ENCODE data around the gene CRAT. TPM values are rescaled to one million over a fixed set of nuclear protein-coding genes. Genes with fewer than 3 reads are reported as not detected.

The CRAT gene
- total RNA-seq, 1 experiment from 2014 or later: not detected

DNA sequence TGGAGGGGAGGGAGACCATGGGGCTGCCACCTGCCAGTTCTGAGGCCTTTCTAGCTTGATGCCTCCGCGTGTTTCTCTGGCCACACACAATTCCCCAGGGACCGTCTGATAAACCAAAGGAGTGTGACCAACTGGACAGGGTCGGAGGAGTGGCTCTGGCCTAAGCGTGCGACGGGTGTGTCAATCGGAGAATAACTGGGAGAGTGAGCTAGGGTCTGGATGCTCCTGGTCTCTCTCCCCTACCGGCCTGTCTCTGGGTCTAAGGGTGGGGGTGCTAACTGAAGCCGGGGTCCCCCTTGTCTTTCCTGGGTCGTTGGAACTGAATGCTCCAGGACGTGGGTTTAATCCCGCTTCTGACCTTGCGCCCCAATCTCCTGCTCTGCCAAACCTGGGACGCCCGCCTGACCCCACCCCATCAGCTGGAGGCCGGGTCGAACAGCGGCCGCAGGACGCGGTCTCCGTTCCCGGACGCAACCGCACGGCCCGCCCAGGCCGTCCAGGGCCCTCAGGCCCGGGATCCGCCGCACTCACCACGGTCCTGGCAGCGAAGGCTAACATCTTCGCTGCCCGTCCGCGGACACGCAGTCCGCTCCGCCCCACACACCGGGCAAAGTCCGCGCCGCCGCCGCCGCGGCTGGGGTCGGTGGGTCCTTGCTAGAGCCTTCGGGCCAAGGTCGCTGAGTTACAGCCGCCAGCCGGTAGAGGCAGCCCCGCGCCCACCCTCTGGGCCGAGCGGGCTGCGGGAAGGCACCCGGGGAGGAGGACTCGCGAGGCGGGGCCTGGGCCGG, 447 bp downstream of the CRAT start:
- Histone ChIP-seq H3K4me1 (ENCODE audit: low read length) (peaks cover 29% of the 10 kb centered on the region), H3K27ac (ENCODE audit: low read length) (no peak overlapping the region), H3K9me2 (replicated peaks; ENCODE audit: insufficient read depth, low read length) (no peaks in the 10 kb centered on the region), H4K20me1 (ENCODE audit: insufficient read depth, low read depth, low read length) (no peaks in the 10 kb centered on the region), H3K79me2 (ENCODE audit: low read length) (peaks cover 38% of the 10 kb centered on the region), H2AFZ (ENCODE audit: low read length) (no peak overlapping the region), H3K4me2 (ENCODE audit: low read depth, low read length, poor library complexity, severe bottlenecking) (no peak overlapping the region), H3K9me3 (ENCODE audit: low read length) (no peaks in the 10 kb centered on the region), H3K9ac (ENCODE audit: low read length) (no peak overlapping the region), H3K4me3 (ENCODE audit: low read length) (no peak overlapping the region), H3K27me3 (ENCODE audit: low read length) (no peaks in the 10 kb centered on the region), H3K36me3 (ENCODE audit: insufficient read depth, low read length) (no peaks in the 10 kb centered on the region)
- DNase-seq: no peak

GRCh38 chr9:129109537-129109903, 1.1 kb downstream of the CRAT start:
- no peak overlapping the region for H3K4me3 ChIP-seq (ENCODE audit: low read length)
- H3K4me1 ChIP-seq (ENCODE audit: low read length): peaks cover 23% of the 10 kb centered on the region
- DNase-seq: peak; percentile 52
- H3K27me3 ChIP-seq (ENCODE audit: low read length): no peaks in the 10 kb centered on the region
- H2AFZ ChIP-seq (ENCODE audit: low read length): no peak overlapping the region
- no peaks in the 10 kb centered on the region for H3K36me3 ChIP-seq (ENCODE audit: insufficient read depth, low read length)
- H3K27ac ChIP-seq (ENCODE audit: low read length): no peak overlapping the region
- H3K79me2 ChIP-seq (ENCODE audit: low read length): peaks cover 32% of the 10 kb centered on the region
- H3K9me2 ChIP-seq (replicated peaks; ENCODE audit: insufficient read depth, low read length): no peaks in the 10 kb centered on the region
- H4K20me1 ChIP-seq (ENCODE audit: insufficient read depth, low read depth, low read length): no peaks in the 10 kb centered on the region
- no peak overlapping the region for H3K4me2 ChIP-seq (ENCODE audit: low read depth, low read length, poor library complexity, severe bottlenecking)
- no peaks in the 10 kb centered on the region for H3K9me3 ChIP-seq (ENCODE audit: low read length)
- no peak overlapping the region for H3K9ac ChIP-seq (ENCODE audit: low read length)

DNA sequence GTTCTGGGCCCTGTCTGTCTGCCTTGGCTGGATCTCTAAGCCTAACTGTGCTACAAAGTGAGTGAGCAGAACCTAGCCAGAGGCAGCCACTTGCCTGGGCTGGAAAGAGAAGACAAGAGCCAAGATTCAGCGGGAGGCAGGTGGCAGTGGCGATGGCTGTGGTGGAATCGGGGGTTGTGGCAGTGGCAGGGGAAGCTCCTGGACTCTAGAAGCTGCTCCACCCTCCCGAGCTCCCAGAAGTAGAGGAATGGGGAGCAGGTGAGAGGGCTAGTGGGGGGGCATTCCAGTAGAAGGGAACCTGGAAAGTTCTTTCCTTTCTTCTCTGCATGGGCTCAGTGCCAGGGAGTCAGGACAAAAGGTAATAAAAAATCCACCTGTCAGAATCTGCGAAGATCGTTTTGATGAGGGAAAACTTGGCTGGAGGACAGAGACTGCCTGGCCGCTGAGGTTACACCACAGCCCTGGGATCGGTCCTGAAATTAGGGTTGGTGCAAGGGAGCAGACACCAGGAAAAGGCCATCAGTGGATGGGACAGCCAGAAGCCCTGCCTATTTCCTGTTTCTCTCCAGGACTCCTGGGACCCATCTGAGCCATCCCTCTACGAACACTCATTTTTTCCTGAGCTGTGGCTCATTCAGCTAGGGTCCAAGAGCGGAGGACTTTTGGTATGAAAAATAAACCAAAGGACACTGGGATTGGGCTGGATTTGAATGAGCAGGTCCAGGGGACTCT, 1.6 kb downstream of the CRAT start:
- Histone ChIP-seq H3K4me3 (ENCODE audit: low read length) (no peak overlapping the region), H3K79me2 (ENCODE audit: low read length) (peaks cover 27% of the 10 kb centered on the region), H3K9me3 (ENCODE audit: low read length) (no peaks in the 10 kb centered on the region), H2AFZ (ENCODE audit: low read length) (no peak overlapping the region), H3K4me1 (ENCODE audit: low read length) (peaks cover 18% of the 10 kb centered on the region), H3K27ac (ENCODE audit: low read length) (no peak overlapping the region), H3K4me2 (ENCODE audit: low read depth, low read length, poor library complexity, severe bottlenecking) (no peak overlapping the region), H4K20me1 (ENCODE audit: insufficient read depth, low read depth, low read length) (no peaks in the 10 kb centered on the region), H3K9me2 (replicated peaks; ENCODE audit: insufficient read depth, low read length) (no peaks in the 10 kb centered on the region), H3K36me3 (ENCODE audit: insufficient read depth, low read length) (no peaks in the 10 kb centered on the region), H3K9ac (ENCODE audit: low read length) (no peak overlapping the region), H3K27me3 (ENCODE audit: low read length) (no peaks in the 10 kb centered on the region)
- no peak for DNase-seq

- H3K4me1 ChIP-seq (ENCODE audit: low read length): peaks cover 11% of the 10 kb centered on the region
- no peaks in the 10 kb centered on the region for H3K9me2 ChIP-seq (replicated peaks; ENCODE audit: insufficient read depth, low read length)
- no peaks in the 10 kb centered on the region for H3K9me3 ChIP-seq (ENCODE audit: low read length)
- no peaks in the 10 kb centered on the region for H3K36me3 ChIP-seq (ENCODE audit: insufficient read depth, low read length)
- no peak for DNase-seq
- peaks cover 19% of the 10 kb centered on the region for H3K79me2 ChIP-seq (ENCODE audit: low read length)
- no peak overlapping the region for H3K27ac ChIP-seq (ENCODE audit: low read length)
- H3K4me3 ChIP-seq (ENCODE audit: low read length): no peak overlapping the region
- no peaks in the 10 kb centered on the region for H3K27me3 ChIP-seq (ENCODE audit: low read length)
- H3K4me2 ChIP-seq (ENCODE audit: low read depth, low read length, poor library complexity, severe bottlenecking): no peak overlapping the region
- H4K20me1 ChIP-seq (ENCODE audit: insufficient read depth, low read depth, low read length): no peaks in the 10 kb centered on the region
- no peak overlapping the region for H3K9ac ChIP-seq (ENCODE audit: low read length)
- no peak overlapping the region for H2AFZ ChIP-seq (ENCODE audit: low read length)
Observed at GRCh38 chr9:129108083-129108804, 2.3 kb downstream of the CRAT start.

- H3K36me3 ChIP-seq (ENCODE audit: insufficient read depth, low read length): no peaks in the 10 kb centered on the region
- no peak overlapping the region for H3K27ac ChIP-seq (ENCODE audit: low read length)
- peaks cover 13% of the 10 kb centered on the region for H3K79me2 ChIP-seq (ENCODE audit: low read length)
- H3K9ac ChIP-seq (ENCODE audit: low read length): no peak overlapping the region
- no peaks in the 10 kb centered on the region for H3K27me3 ChIP-seq (ENCODE audit: low read length)
- no peak for DNase-seq
- no peak overlapping the region for H3K4me3 ChIP-seq (ENCODE audit: low read length)
- no peaks in the 10 kb centered on the region for H3K9me3 ChIP-seq (ENCODE audit: low read length)
- H2AFZ ChIP-seq (ENCODE audit: low read length): no peak overlapping the region
- no peaks in the 10 kb centered on the region for H4K20me1 ChIP-seq (ENCODE audit: insufficient read depth, low read depth, low read length)
- H3K4me2 ChIP-seq (ENCODE audit: low read depth, low read length, poor library complexity, severe bottlenecking): no peak overlapping the region
- no peaks in the 10 kb centered on the region for H3K9me2 ChIP-seq (replicated peaks; ENCODE audit: insufficient read depth, low read length)
- H3K4me1 ChIP-seq (ENCODE audit: low read length): peaks cover 11% of the 10 kb centered on the region
Observed at GRCh38 chr9:129107651-129108050, 2.9 kb downstream of the CRAT start.

DNA sequence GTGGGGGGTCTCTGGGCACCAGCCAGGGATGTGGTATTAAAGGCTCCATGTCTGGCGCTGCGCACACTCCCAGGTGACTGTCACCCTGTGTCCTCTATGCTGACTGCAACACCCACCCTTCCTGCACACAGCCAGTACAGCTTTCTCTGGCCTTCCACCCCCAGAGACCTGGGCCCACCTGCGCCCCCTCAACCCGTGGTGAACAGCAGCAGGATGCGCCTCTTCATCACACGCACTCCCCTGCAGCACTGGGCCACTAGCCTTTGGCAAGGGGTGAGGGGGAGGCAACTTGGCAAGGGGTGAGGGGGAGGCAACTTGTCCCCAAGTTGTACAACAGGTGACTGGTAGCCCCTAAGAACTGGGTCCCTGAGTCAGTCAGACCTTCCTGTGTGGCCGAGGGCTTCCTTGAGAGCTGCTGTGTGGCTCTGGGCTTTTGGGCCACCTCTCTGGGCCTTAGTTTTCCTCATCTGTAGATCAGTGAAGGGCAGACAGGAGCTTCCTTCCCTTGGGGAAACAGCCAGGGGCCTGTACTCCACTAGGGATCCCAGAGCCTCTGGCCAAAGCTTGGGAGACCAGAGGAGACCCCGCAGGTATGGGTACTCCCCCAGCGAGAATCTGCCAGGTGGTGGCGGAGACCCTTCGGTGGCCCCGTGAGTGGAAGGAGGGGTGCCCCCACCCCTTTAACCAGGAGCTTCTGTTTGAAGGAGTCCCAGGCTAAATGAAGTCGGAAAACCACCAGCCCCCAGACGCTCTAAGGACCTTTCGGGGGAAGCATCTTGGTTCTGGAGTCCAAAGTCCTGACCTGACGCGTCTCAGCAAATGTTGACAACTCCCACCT, 4.5 kb downstream of the CRAT start:
- Histone ChIP-seq H4K20me1 (ENCODE audit: insufficient read depth, low read depth, low read length) (no peaks in the 10 kb centered on the region), H3K27ac (ENCODE audit: low read length) (no peak overlapping the region), H3K4me1 (ENCODE audit: low read length) (peaks cover 6% of the 10 kb centered on the region), H3K9me2 (replicated peaks; ENCODE audit: insufficient read depth, low read length) (no peaks in the 10 kb centered on the region), H3K36me3 (ENCODE audit: insufficient read depth, low read length) (no peaks in the 10 kb centered on the region), H3K79me2 (ENCODE audit: low read length) (no peaks in the 10 kb centered on the region), H3K4me2 (ENCODE audit: low read depth, low read length, poor library complexity, severe bottlenecking) (no peak overlapping the region), H3K27me3 (ENCODE audit: low read length) (no peaks in the 10 kb centered on the region), H3K9ac (ENCODE audit: low read length) (no peak overlapping the region), H3K4me3 (ENCODE audit: low read length) (no peak overlapping the region), H2AFZ (ENCODE audit: low read length) (no peak overlapping the region), H3K9me3 (ENCODE audit: low read length) (no peaks in the 10 kb centered on the region)
- DNase-seq: no peak

DNA sequence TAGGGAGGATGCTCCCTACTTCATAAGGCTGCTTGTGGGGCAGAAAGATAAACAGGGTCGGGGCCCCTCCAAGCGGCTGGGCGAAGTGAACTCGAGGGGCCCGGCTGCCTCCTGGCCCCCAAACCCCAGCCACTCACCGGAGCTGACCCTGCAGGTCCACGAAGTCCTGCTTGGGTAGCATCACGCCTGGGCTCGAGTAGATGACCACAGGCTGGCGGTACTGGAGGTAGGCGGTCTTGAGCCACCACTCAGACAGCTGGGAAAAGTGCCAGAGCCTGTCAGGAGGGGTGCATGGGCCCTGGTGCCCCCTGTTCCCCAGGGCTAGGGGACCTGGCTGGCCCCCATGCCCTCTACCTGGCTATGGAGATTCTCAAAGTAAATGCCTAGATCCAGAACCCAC, 6.5 kb downstream of the CRAT start:
- Histone ChIP-seq H3K27me3 (ENCODE audit: low read length) (no peaks in the 10 kb centered on the region), H3K4me3 (ENCODE audit: low read length) (no peak overlapping the region), H3K9me3 (ENCODE audit: low read length) (no peaks in the 10 kb centered on the region), H2AFZ (ENCODE audit: low read length) (no peak overlapping the region), H3K4me1 (ENCODE audit: low read length) (peaks cover 3% of the 10 kb centered on the region), H3K9me2 (replicated peaks; ENCODE audit: insufficient read depth, low read length) (no peaks in the 10 kb centered on the region), H3K9ac (ENCODE audit: low read length) (no peak overlapping the region), H3K79me2 (ENCODE audit: low read length) (no peaks in the 10 kb centered on the region), H3K27ac (ENCODE audit: low read length) (no peak overlapping the region), H3K4me2 (ENCODE audit: low read depth, low read length, poor library complexity, severe bottlenecking) (no peak overlapping the region), H3K36me3 (ENCODE audit: insufficient read depth, low read length) (no peaks in the 10 kb centered on the region), H4K20me1 (ENCODE audit: insufficient read depth, low read depth, low read length) (no peaks in the 10 kb centered on the region)
- no peak for DNase-seq
